MM.1S (cell line): ENCODE data around the gene CLSTN1.

ENCODE experiments used
- EZH2 ChIP-seq: fragments of 300-600 bp; sonication (generic); optimal IDR thresholded peaks from 2 replicates; pipeline ENCODE3; 2017; ENCODE audit warnings: low read depth, mild to moderate bottlenecking, antibody characterized with exemption, low read length, mixed read lengths
- EZH2phosphoT487 ChIP-seq: fragments of 300-600 bp; sonication (generic); IDR thresholded peaks from 2 replicates; pipeline ENCODE4 v1.6.1; 2018; ENCODE audit warnings: antibody characterized with exemption, low read length
- TF ChIP-seq, protein P1 (sequence below): fragments of 300-600 bp; sonication (generic); IDR thresholded peaks from 2 replicates; pipeline ENCODE4 v1.5.1; 2016; ENCODE audit warnings: antibody characterized with exemption, low read length, mixed read lengths

DNA sequence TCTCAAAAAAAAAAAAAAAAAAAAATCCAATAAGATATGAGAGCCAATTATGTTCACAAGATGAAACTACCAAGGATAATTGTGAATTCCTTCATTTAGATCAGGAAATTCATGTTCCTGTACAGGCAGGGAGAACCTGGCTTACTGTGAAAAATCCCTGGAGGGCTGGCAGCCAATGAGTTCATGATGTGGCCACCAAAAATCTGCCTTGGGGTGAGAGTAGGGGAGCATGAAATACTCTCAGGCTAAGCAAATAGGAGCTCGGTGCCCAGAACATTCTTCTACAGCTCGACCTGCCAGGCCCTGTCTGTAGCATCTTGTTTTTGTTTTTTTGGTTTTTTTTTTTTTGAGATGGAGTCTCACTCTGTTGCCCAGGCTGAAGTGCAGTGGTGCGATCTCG is 122.1 kb downstream of the CLSTN1 start:
- TF ChIP-seq, protein P1, sequence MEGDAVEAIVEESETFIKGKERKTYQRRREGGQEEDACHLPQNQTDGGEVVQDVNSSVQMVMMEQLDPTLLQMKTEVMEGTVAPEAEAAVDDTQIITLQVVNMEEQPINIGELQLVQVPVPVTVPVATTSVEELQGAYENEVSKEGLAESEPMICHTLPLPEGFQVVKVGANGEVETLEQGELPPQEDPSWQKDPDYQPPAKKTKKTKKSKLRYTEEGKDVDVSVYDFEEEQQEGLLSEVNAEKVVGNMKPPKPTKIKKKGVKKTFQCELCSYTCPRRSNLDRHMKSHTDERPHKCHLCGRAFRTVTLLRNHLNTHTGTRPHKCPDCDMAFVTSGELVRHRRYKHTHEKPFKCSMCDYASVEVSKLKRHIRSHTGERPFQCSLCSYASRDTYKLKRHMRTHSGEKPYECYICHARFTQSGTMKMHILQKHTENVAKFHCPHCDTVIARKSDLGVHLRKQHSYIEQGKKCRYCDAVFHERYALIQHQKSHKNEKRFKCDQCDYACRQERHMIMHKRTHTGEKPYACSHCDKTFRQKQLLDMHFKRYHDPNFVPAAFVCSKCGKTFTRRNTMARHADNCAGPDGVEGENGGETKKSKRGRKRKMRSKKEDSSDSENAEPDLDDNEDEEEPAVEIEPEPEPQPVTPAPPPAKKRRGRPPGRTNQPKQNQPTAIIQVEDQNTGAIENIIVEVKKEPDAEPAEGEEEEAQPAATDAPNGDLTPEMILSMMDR = no peak
- TF ChIP-seq EZH2phosphoT487 (no peak), EZH2 (no peak)
